Lower leg skin (tissue), 4 donors: Measurements from ENCODE around the gene NBAS. TPM values are rescaled to one million over a fixed set of nuclear protein-coding genes. Genes with fewer than 3 reads are reported as not detected.
"Not testable (repeated sequence)": the region's sequence is repeated elsewhere in the genome, so short reads cannot be mapped to it uniquely, and the experiment has no call there.

Experiments used
- DNase-seq, 2 donors: peaks; one replicate each; pipeline ENCODE4 v3.0.0-alpha.2; 2019; ENCODE audit warnings: low spot score in 2 of 2
- H3K4me3 ChIP-seq: fragments of 200-600 bp; sonication (generic); 2 replicates; pipeline ENCODE4 v1.5.1; 2017; ENCODE audit warnings: mild to moderate bottlenecking, low read depth; ENCODE audit not compliant: poor library complexity, severe bottlenecking
- POLR2A ChIP-seq, 2 donors: fragments of 450-650 bp; IDR thresholded peaks; one replicate each; pipeline ENCODE4 v1.6.1; 2016 to 2017; ENCODE audit warnings: antibody characterized with exemption in 2 of 2, mild to moderate bottlenecking in 1 of 2, moderate library complexity in 1 of 2
- WGBS, 2 donors: methylation state at CpG; one replicate each; pipeline ENCODE4 v1.1.5; 2018; 5-methylcytosine and 5-hydroxymethylcytosine counted together
- intact Hi-C: fragments of 100-400 bp; cut with DNase I; formaldehyde crosslinking; loops from one replicate; pipeline ENCODE4 v1.15.0; 2023; ENCODE audit warnings: low total_unique reads
- total RNA-seq, 4 donors: library from RNA; depleted of rRNA; stranded (reverse); fragments of >200 nt; gene quantifications; one replicate each; pipeline ENCODE4 v1.1.0, GENCODE V29; 2016
- TF ChIP-seq, protein P1 (sequence below), 3 donors: fragments of 450-650 bp; IDR thresholded peaks; one replicate each; pipeline ENCODE4 v1.5.1; 2016; ENCODE audit warnings: antibody characterized with exemption in 3 of 3, mild to moderate bottlenecking in 3 of 3, moderate library complexity in 2 of 3

NBAS gene
- total RNA-seq, 4 donors from 2014 or later: 26.6 to 40.2 (median 38.3) TPM

DNA sequence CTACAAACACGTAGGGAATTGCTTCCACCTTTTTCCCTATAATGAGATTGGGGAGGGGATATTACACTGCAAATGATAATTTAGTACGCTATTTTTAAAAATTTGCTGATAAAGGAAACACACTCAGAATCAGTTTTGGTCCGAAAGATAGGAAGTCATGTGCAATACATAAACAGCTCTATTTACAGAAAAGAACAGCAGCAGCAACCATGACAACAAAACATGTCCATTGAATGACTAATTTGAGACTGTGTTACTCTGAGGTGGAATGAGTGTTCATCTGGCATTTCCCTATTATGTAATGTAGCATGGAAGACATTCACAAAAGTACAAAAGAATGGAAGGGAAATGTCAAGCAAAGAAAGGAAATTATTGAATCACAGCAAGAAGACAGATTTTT lies 337.2 kb downstream of the NBAS start:
- WGBS, 2 donors: 47 to 60% methylated on average over 3 of the region's 3 CpGs
- TF ChIP-seq, protein P1, sequence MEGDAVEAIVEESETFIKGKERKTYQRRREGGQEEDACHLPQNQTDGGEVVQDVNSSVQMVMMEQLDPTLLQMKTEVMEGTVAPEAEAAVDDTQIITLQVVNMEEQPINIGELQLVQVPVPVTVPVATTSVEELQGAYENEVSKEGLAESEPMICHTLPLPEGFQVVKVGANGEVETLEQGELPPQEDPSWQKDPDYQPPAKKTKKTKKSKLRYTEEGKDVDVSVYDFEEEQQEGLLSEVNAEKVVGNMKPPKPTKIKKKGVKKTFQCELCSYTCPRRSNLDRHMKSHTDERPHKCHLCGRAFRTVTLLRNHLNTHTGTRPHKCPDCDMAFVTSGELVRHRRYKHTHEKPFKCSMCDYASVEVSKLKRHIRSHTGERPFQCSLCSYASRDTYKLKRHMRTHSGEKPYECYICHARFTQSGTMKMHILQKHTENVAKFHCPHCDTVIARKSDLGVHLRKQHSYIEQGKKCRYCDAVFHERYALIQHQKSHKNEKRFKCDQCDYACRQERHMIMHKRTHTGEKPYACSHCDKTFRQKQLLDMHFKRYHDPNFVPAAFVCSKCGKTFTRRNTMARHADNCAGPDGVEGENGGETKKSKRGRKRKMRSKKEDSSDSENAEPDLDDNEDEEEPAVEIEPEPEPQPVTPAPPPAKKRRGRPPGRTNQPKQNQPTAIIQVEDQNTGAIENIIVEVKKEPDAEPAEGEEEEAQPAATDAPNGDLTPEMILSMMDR (IDR thresholded peaks at IDR 0.05): no peak
- no peak for TF ChIP-seq POLR2A (IDR thresholded peaks at IDR 0.05)
- intact Hi-C loops: no loop called here
- no peak for DNase-seq
- H3K4me3 ChIP-seq: no peak overlapping the region

DNA sequence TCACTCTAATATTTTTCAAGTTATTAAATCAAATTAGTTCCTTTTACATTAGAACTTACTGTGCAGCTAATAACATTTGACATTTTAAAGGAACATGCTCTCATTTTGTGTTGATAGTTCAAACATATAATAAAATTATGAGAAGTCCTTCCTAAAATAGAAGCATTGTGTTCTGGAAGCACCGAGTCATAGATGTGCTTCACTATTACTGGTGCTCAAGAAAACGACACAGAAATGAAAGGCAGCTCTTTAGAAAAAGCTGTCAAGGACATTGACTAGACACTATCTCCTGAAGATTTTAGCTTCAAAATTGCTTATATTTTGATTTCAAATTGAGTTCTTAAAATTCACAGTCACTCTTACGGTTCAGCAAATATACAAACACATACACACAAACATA lies 338.3 kb downstream of the NBAS start:
- DNase-seq: no peak
- 67 to 80% methylated on average over 3 of the region's 3 CpGs for WGBS, 2 donors
- intact Hi-C loops: no loop called here
- TF ChIP-seq POLR2A (IDR thresholded peaks at IDR 0.05): no peak
- TF ChIP-seq, protein P1 (IDR thresholded peaks at IDR 0.05): no peak
- H3K4me3 ChIP-seq: no peak overlapping the region

DNA sequence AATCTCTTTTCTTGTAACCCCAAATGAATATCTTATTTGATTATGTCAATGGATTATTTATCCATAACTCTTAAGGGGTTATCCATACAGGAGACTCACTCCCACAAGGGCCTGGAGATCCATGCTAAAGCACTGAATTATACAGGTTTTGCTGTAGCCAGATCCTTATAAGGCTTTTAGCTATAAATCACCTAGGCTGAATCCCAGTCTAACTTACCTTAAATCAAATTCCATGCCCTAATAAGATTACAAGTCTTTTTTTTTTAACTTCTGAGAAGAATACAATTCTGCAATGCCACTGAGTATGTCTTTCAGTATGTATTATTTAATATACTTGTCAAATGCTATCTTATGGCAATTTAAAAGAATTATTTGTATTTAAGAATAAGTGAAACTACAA lies 340.5 kb downstream of the NBAS start:
- TF ChIP-seq, protein P1 (IDR thresholded peaks at IDR 0.05): no peak
- no peak for TF ChIP-seq POLR2A (IDR thresholded peaks at IDR 0.05)
- H3K4me3 ChIP-seq: no peak overlapping the region
- DNase-seq: no peak
- intact Hi-C loops: no loop called here

DNA sequence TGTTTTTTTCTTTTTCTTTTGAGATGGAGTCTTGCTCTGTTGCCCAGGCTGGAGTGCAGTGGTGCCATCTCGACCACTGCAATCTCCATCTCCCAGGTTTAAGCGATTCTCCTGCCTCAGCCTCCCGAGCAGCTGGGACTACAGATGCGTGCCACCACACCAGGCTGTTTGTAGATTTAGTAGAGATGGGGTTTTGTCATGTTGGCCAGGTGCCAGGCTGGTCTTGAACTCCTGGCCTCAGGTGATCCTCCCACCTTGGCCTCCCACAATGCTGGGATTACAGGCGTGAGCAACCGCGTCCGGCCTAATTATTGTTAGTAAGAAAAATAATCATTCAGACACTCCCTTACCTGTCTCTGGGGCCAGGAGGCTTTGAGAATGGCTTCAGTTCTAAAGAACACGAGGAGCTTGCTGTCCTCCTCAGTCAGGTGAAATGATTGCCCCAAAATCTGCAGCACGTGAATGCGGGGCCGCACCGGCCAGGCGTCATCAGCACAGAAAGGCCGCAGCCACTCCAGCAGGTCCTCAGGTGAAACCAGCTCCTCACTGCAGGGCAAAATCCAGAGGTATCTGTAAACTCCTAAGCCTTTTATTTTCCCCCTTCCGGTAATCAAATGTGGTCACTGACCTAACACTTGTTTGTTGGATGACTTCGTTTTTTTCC lies 342.6 kb downstream of the NBAS start:
- TF ChIP-seq, protein P1 (IDR thresholded peaks at IDR 0.05): no peak
- no peak for TF ChIP-seq POLR2A (IDR thresholded peaks at IDR 0.05)
- H3K4me3 ChIP-seq: no peak overlapping the region
- 96 to 97% methylated on average over 17 of the region's 17 CpGs for WGBS, 2 donors
- intact Hi-C loops: no loop called here
- DNase-seq: no peak

DNA sequence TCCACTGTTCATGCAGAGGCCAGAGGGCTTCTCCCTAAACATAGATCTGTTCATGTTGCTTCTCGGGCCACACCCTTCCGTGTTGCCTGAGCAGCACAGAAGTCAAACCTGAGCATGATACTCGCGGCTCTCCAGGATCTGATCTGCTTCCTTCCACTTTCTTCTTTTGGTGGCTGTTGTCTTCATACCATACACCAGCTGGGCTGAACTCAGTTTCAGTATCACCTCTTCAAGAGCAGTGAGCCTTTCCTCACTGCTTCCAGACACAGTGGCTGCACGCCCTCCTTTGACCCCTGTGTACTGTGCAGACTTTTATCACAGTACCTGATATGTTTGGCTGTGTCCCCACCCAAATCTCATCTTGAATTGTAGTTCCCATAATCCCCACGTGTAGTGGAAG lies 348.9 kb downstream of the NBAS start:
- 95 to 98% methylated on average over 6 of the region's 6 CpGs for WGBS, 2 donors
- no peak for DNase-seq
- TF ChIP-seq POLR2A (IDR thresholded peaks at IDR 0.05): no peak
- TF ChIP-seq, protein P1 (IDR thresholded peaks at IDR 0.05): no peak
- no peak overlapping the region for H3K4me3 ChIP-seq
- intact Hi-C loops: no loop called here

DNA sequence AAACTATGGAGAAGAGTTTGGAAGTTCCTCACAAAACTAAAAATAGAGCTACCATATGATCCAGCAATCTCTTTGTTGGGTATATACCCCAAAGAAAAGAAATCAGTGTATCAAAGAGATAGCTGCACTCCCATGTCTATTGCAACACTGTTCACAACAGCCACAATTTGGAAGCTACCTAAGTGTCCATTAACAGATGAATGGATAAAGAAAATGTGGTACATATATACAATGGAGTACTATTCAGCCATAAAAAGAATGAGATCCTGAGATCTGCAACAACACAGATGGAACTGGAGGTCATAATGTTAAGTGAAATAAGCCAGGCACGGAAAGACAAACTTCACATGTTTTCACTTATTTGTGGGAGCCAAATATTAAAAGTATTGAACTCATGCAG lies 350.6 kb downstream of the NBAS start:
- H3K4me3 ChIP-seq, intact Hi-C loops, DNase-seq: not testable (repeated sequence)
- 85 to 94% methylated on average over 1 of the region's 1 CpG for WGBS, 2 donors
